ENCODE data around the gene LUC7L3. TPM values are rescaled to one million over a fixed set of nuclear protein-coding genes. Genes with fewer than 3 reads are reported as not detected.

The LUC7L3 gene
- total RNA-seq, 1 donor from 2014 or later, result 53.3 TPM

GRCh38 chr17:50731575-50732460 is 12.4 kb downstream of the LUC7L3 start:
- DNase-seq (no peak), ATAC-seq (peak; percentile 12)
- intact Hi-C loops (cut with micrococcal nuclease), result no loop called here

- ATAC-seq, result no peak
- intact Hi-C loops (cut with micrococcal nuclease), result no loop called here
- no peak for DNase-seq
Observed at GRCh38 chr17:50735287-50735686, 15.9 kb downstream of the LUC7L3 start.

GRCh38 chr17:50737118-50737698 is 17.8 kb downstream of the LUC7L3 start:
- DNase-seq, result no peak
- ATAC-seq, result no peak
- intact Hi-C loops (cut with micrococcal nuclease), result no loop called here

- no peak for DNase-seq
- ATAC-seq, result no peak
Observed at GRCh38 chr17:50739098-50739497, 19.7 kb downstream of the LUC7L3 start.

DNA sequence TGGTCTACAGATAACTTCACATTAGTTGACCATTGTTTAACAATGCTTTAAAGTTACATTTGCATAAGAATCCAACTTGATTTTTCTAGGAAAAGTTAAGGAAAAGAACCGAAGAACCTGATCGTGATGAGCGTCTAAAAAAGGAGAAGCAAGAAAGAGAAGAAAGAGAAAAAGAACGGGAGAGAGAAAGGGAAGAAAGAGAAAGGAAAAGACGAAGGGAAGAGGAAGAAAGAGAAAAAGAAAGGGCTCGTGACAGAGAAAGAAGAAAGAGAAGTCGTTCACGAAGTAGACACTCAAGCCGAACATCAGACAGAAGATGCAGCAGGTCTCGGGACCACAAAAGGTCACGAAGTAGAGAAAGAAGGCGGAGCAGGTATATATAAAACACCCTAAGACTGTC is 26.2 kb downstream of the LUC7L3 start:
- DNase-seq (no peak), ATAC-seq (no peak)
- intact Hi-C loops (cut with micrococcal nuclease), result no loop called here

More at GRCh38 chr17:50739098-50739497, 19.7 kb downstream of the LUC7L3 start:
- intact Hi-C loops (cut with micrococcal nuclease), result no loop called here

DNA sequence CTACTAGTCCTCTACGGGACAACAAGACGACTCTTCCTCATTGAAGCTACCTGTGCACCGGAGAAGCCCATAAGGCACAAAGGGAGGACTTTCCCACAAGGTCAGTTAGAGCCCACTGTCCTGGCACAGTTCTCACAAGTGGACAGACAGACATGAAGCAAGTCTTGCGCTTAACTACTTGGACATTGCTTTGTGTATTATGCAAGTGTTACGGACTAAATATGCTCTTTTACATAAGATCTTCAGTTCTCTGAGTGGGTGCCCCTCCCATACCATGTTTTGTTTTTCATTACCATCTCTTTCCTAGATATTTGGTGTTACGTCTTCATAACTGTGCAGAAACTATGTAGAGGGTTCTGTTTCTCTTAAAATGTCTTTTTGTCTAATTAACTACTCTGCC is 29.8 kb downstream of the LUC7L3 start:
- ATAC-seq (no peak), DNase-seq (no peak)
- intact Hi-C loops (cut with micrococcal nuclease), result no loop called here

GRCh38 chr17:50754521-50754920 is 35.1 kb downstream of the LUC7L3 start:
- intact Hi-C loops (cut with micrococcal nuclease), result no loop called here
- DNase-seq (no peak), ATAC-seq (no peak)

- DNase-seq (no peak), ATAC-seq (no peak)
- intact Hi-C loops (cut with micrococcal nuclease), result no loop called here
Observed at GRCh38 chr17:50758524-50758923, 39.1 kb downstream of the LUC7L3 start.

DNA sequence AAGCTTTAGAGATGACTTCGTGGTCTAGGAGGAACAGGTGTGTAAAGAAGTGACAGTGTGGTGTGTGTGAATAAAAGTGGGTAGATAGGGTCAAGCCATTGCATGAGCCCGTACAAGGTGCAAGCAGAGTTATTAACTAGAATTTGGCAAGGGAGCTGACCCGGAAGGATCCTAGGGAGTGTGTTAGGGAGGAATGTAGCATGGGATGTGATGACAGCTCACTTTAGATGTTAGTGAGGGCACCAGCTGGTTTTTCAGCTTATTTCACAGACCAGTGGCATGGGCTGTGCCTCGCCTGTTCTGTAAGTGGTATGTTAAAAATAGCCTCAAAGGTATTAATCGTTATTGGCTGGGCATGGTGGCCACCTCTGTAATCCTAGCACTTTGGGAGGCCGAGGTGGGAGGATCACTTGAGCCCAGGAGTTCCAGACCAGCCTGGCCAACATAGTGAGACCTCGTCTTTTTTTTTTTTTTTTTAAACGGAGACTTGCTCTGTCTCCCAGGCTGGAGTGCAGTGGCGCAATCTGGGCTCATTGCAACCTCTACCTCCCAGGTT is 39.7 kb downstream of the LUC7L3 start:
- no peak for ATAC-seq
- intact Hi-C loops (cut with micrococcal nuclease), result no loop called here
- no peak for DNase-seq

- DNase-seq (no peak), ATAC-seq (no peak)
- intact Hi-C loops (cut with micrococcal nuclease), result no loop called here
Observed at GRCh38 chr17:50762177-50762576, 42.8 kb downstream of the LUC7L3 start.

- ATAC-seq (no peak), DNase-seq (no peak)
- intact Hi-C loops (cut with micrococcal nuclease), result no loop called here
Observed at GRCh38 chr17:50763716-50764475, 44.5 kb downstream of the LUC7L3 start.

- intact Hi-C loops (cut with micrococcal nuclease), result no loop called here
- DNase-seq (no peak), ATAC-seq (no peak)
Observed at GRCh38 chr17:50764734-50765149, 45.3 kb downstream of the LUC7L3 start.

DNA sequence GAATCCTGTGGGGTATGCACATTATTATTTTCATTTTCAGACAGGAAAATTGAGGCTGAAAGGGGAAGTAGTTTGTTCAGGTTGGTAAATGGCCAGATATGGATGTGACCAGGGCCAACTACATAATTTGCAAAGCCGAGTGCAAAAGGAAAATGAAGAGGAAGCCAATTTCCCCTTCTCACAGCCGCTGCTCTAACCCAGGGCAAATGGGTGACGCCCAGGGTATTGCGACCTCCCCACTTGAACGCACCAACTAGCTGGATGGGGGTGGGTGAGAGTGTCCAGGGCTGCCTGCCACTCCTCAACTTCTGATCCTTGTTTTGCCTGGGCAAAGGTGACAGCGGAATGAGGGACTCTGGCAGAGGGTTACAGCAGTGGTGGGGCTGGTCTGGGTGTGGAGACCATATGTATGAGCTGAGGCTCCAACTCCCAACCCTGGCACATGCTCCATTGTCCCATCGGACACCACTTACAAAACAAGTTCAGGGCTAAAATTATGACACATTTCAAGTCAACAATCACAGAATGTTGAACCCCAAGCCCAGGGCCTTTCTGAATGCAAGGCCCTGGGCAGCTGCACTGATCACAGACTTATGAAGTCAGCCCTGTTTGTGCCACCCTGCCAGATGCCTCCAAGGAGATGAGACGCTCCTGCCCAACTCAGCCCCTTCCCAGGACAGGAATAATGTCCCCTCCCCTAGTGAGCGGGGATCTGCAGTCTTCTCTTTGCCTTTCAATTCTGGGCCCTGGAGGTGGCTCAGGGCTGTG is 46.2 kb downstream of the LUC7L3 start:
- DNase-seq, result peak; percentile 40
- ATAC-seq, result peak; percentile 38
- intact Hi-C loops (cut with micrococcal nuclease), result no loop called here

- ATAC-seq, result no peak
- no peak for DNase-seq
- intact Hi-C loops (cut with micrococcal nuclease), result no loop called here
Observed at GRCh38 chr17:50766222-50767023, 47.0 kb downstream of the LUC7L3 start.

DNA sequence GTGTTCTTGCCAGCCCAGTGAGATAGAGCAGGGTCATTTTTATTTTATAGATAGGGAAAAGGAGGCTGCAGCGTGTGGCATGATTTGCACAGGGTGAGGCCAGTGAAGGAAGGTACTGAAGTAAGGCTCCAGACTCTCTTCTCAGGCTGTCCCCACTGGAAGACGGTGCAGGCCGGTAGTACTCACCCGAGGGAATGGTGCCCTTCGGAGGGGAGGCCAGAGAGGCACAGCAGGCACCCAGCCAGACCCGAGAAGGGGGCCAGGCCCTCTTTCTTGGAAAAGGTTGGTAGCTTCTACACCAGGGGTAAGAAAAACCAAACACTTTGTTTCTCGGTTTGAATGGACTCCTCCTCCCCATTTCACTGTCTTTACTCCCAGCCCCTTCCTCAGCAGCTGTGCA is 47.6 kb downstream of the LUC7L3 start:
- ATAC-seq, result no peak
- no peak for DNase-seq
- intact Hi-C loops (cut with micrococcal nuclease), result no loop called here

DNA sequence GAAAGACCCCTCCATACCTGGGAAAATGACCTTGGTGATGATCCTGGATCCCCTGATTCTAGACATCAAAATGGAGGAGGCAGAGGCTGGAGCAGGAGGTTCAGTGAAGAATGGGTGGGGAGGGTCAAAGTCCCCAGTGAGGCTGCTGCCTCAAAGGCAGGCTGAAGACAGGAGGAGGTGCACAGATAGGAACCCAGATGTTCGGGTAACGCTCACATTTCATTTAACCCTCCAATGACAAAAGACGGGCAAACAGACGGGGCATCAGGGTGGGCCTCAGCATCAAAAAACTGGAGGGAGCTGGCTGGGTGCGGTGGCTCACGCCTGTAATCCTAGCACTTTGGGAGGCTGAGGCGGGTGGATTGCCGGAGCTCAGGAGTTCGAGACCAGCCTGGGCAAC is 48.0 kb downstream of the LUC7L3 start, which contains the start of gene ANKRD40CL:
ANKRD40CL (minus strand) TSS at position 73 of the 400 bp plus-strand sequence. CDS start 605 bp downstream, outside the sequence.
- no peak for DNase-seq

DNA sequence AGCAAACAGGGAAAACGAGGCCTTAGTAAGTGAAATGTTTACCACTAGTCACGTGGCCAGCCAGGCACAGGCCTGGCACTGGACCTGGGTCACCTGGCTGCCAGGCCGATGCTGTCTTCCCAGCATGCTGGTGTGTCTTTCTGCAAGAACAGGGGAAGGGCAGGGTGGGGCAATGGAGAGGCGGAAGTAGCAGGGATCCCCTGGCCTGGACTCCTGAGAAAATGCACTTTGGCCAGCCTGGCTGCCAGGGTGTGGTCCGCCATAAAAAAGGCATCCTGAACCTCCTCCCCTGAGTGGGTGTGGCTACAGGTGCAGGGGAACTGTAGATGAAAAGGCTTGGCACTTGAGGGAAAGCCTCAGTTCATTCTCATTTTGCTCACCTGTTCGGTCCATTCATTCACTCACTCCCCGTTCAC is 49.0 kb downstream of the LUC7L3 start:
- intact Hi-C loops (cut with micrococcal nuclease), result no loop called here
- ATAC-seq, result no peak
- DNase-seq, result no peak

More for the DNA sequence above, 48.0 kb downstream of the LUC7L3 start, which contains the start of gene ANKRD40CL:
- intact Hi-C loops (cut with micrococcal nuclease), result no loop called here
- ATAC-seq, result no peak

- intact Hi-C loops (cut with micrococcal nuclease), result no loop called here
- DNase-seq (no peak), ATAC-seq (no peak)
Observed at GRCh38 chr17:50769884-50770283, 50.5 kb downstream of the LUC7L3 start.
